AG09319 (cell line): Measurements from ENCODE around the gene OGFOD3.
"Not testable (repeated sequence)": the region's sequence is repeated elsewhere in the genome, so short reads cannot be mapped to it uniquely, and the experiment has no call there.

ENCODE experiments used
- DNase-seq: peaks from one replicate; pipeline ENCODE4 v3.0.0-alpha.2; 2010; ENCODE audit warnings: low read depth; ENCODE audit errors: extremely low read depth
- TF ChIP-seq, protein P1 (sequence below): IDR thresholded peaks from 2 replicates; pipeline ENCODE4 v1.5.1; 2011; ENCODE audit warnings: low read depth, mild to moderate bottlenecking, inconsistent platforms, low read length, moderate library complexity

The OGFOD3 gene, protein sequence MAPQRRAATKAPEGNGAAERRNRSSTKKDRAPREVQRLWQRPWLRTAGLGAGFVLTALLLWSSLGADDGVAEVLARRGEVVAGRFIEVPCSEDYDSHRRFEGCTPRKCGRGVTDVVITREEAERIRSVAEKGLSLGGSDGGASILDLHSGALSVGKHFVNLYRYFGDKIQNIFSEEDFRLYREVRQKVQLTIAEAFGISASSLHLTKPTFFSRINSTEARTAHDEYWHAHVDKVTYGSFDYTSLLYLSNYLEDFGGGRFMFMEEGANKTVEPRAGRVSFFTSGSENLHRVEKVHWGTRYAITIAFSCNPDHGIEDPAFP

DNA sequence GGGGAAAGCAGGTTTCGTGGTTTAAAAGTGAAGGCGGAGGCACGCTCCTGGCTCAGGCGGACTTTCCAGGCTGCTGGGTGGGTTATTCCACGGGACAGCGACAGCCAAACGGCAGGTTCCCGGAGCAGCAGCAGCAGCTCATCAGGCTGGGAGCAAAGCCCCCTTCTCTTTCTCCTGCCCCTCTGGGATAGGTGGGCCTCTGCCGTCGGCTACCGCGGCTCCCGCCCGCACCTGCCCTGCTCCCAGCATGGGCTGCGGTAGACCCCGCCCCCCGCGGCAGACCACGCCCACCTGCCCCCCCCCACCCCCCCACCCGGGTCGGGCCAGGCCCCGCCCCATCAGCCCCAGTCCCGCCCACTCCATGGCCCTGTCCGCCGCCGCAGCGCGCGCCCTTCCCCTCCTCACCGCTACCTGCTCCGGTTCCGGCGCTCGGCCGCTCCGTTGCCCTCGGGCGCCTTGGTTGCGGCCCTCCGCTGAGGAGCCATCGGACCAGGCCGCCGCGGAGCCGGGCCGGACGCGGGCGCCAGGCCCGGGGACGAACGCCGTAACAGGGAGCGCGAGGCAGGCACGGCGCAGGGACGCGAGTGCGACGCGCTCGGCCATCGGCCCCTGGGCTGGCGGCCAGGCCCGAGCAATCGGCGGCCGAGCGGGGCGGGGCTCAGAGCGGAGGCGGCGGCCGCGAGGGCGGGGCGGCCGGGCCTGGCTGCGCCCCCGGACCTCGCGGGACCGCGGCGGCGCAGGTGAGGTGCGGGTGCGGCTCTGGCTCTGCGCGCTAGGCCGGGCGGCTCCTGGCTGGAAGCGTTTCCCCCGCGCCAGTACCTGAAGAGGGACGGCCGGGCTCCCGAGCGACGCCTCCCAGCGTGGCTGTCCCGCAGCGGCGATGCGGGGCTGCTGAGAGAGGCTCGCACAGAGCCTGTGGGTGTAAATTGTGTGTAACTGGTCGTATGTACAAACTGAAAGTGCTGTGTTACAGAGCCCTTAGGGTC lies at the start of gene OGFOD3, which contains the start of gene HEXD:
TSS of gene OGFOD3 (minus strand) at position 586 of the 986 bp plus-strand sequence. CDS start at position 485, 101 bp downstream.
TSS of gene HEXD (plus strand) at position 347 of the 986 bp plus-strand sequence. CDS start 1,453 bp downstream, outside the sequence.
- DNase-seq, result peak; percentile 41
- TF ChIP-seq, protein P1, sequence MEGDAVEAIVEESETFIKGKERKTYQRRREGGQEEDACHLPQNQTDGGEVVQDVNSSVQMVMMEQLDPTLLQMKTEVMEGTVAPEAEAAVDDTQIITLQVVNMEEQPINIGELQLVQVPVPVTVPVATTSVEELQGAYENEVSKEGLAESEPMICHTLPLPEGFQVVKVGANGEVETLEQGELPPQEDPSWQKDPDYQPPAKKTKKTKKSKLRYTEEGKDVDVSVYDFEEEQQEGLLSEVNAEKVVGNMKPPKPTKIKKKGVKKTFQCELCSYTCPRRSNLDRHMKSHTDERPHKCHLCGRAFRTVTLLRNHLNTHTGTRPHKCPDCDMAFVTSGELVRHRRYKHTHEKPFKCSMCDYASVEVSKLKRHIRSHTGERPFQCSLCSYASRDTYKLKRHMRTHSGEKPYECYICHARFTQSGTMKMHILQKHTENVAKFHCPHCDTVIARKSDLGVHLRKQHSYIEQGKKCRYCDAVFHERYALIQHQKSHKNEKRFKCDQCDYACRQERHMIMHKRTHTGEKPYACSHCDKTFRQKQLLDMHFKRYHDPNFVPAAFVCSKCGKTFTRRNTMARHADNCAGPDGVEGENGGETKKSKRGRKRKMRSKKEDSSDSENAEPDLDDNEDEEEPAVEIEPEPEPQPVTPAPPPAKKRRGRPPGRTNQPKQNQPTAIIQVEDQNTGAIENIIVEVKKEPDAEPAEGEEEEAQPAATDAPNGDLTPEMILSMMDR, result no peak

DNA sequence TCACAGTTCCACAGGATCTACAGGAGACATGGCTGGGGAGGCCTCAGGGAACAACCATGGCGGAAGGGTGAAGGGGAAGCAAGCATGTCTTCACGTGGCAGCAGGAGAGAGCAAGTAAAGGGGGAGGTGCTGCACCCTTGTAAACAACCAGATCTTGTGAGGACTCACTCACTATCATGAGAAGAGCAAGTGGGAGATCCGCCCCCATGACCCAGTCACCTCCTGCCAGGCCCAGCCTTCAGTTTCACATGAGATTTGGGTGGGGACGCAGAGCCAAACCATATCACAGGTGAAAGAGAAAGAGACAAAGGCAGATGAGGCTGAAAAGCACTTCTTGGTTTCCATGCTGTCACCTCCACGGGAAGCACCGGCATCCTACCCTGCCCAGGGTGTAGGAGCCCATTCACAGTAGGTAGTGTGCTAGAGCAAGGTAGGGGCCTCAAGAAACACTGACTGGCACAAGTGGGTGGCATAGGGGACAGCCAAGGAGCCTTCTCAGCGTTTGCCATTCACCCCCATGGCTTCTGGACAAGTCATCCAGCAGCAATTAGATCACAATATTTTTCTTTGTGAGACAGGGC lies 46.7 kb upstream of the OGFOD3 start:
- DNase-seq, result no peak
- TF ChIP-seq, protein P1, result no peak

DNA sequence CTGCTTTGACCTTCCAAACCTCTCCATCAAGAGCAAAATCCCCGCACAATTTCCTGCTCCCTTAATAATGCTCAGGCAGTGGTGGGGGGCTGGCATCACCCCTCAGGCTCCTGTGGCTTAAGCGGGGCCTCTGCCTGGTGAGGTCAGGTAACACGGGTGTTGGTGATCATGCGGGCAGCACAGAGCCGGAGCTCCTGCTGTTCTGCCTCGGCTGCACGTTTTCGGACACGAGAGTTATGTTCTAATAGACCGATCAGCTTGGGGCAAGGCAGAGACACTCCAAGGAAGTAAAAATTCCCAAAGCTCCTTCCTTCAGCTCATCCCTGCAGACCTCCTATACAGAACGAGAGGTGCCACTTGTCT lies 46.2 kb upstream of the OGFOD3 start:
- TF ChIP-seq, protein P1, result no peak
- DNase-seq, result no peak

DNA sequence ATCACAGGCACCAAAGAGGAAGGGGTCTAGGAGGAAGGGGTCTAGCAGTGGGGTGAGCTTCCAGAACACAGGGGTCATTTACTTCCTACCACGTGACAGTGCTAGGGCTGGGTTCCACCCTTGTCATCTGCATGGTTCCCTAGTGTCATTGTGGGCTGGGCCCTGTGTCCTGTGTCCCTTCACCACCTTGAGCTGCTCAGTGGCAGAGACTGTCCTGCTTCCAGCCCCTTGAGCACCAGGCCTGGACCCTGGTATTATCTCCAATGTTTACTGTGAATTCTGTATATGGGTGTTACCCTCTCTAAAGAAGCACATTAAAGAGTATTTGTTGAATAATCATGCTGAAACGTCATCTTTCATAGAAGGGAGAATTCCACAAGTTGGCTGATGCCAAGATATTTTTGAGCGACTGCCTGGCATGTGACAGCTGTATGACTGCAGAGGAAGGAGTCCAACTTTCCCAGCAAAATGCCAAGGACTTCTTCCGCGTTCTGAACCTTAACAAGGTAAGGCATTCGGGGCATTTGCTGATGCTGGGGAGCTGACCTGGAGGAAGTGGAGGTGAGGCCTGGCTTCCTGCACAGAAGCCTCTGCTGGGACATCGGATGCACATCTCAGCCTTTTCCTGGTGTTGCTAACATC lies 45.7 kb upstream of the OGFOD3 start:
- DNase-seq, result no peak
- TF ChIP-seq, protein P1, result no peak

DNA sequence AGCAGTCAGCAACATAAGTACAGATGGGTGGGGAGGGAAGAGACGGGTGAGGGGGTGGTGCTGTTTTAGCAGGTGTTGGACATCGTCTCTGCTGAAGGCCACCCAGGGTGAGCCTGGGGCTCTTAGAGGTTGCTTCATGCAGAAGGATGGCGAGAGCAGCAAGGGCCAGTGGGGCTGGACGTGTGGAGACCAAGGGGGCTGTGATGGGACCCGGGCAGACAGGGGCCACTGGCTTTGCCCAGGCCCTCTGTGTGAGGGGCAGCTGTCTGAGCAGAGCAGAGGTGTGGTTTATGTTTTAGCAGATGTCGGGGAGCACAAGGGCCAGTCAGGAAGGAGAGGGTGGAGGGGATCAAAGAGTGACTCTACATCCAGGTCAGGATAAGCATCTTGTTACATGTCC lies 45.0 kb upstream of the OGFOD3 start:
- TF ChIP-seq, protein P1, result no peak
- no peak for DNase-seq

DNA sequence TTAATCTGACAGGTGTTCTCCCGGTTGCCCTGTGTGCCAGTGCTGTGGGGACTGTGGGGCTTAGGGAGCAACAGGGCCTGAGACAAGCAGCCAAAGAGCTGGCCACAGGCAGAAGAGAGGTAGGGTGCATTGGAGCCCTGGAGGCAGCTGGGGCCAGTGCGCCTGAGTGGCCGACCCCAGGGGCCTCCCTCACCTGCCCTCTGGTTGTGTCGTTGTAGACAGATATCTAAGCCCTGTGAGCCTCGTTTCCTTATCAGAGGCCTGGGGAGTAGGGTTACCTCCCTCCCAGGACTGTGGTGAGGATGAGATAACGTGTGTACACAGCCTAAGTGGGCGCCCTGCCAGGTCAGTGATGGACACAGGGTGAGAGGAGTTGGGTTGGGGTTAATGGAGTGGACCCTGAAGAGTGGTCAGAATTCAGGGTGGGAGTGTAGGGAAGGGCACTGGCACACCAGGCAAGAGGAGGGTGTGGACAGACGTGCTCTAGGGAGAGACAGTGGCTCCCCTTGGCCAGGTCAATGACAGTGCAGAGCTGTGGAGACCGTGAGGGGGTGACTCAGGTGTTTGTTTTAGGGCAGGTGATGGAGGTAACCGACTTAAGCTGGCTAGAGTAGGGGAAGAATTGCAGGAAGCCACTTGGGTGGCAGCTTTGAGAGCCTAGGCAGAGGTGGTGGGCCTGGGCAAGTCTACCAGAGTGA lies 43.6 kb upstream of the OGFOD3 start:
- TF ChIP-seq, protein P1, result no peak
- no peak for DNase-seq

DNA sequence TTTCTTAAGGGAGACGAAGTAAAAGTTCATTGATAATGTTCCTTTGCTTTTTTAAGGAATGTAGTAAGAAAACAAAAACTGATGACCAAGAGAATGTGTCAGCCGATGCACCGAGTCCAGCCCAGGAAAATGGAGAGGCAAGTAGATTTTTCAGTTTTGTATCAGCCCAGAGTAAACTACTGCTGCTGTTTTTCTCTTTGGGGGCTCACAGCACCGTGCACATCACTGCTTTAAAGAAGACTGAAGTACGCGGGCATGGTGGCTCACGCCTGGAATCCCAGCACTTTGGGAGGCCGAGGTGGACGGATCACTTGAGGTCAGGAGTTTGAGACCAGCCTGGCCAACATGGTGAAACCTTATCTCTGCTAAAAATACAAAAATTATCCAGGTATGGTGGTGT lies 41.5 kb upstream of the OGFOD3 start:
- not testable (repeated sequence) for DNase-seq
